SH-SY5Y (cell line): Measurements from ENCODE around the gene PLAC1.

Source experiments
- GATA2 ChIP-seq: IDR thresholded peaks from 2 replicates; pipeline ENCODE4 v1.6.1; 2011; ENCODE audit warnings: mild to moderate bottlenecking, low read depth, low read length
- GATA3 ChIP-seq: IDR thresholded peaks from 2 replicates; pipeline ENCODE4 v1.6.1; 2011; ENCODE audit warnings: low read depth, mild to moderate bottlenecking, low read length, moderate library complexity

- TF ChIP-seq GATA3 (no peak), GATA2 (no peak)
These were observed 109.7 kb downstream of the PLAC1 start for GRCh38 chrX:134548257-134549201.
